HepG2 (cell line): ENCODE data around the gene NR3C2. TPM values are rescaled to one million over a fixed set of nuclear protein-coding genes. Genes with fewer than 3 reads are reported as not detected.
A peak's percentile ranks its signal among the peaks of the same experiment; 100 is the strongest.

Experiments
- CEBPB ChIP-seq: IDR thresholded peaks from 2 replicates; pipeline ENCODE4 v1.6.1; 2011; ENCODE audit warnings: low read depth, low read length, improper control_type of control experiment, borderline replicate concordance
- DMAP1 ChIP-seq: IDR thresholded peaks from 2 replicates; pipeline ENCODE4 v1.6.1; 2016
- ELF1 ChIP-seq: sonication (generic); formaldehyde crosslinking; IDR thresholded peaks from 2 replicates; pipeline ENCODE4 v1.4.0; 2020; ENCODE audit warnings: missing genetic modification reagents
- FOSL2 ChIP-seq: sonication (generic); formaldehyde crosslinking; IDR thresholded peaks from 2 replicates; pipeline ENCODE4 v1.4.0; 2020; ENCODE audit warnings: missing genetic modification reagents
- GATAD1 ChIP-seq: IDR thresholded peaks from 2 replicates; pipeline ENCODE4 v1.6.1; 2016; ENCODE audit warnings: missing genetic modification reagents, missing compliant biosample characterization
- HNRNPK ChIP-seq: fragments of 200-400 bp; formaldehyde crosslinking; IDR thresholded peaks from 2 replicates; pipeline ENCODE4 v1.6.1; 2018; ENCODE audit warnings: low read length, low read depth, moderate library complexity, mild to moderate bottlenecking; ENCODE audit not compliant: poor library complexity, severe bottlenecking
- HNRNPLL ChIP-seq: fragments of 200-400 bp; formaldehyde crosslinking; IDR thresholded peaks from 2 replicates; pipeline ENCODE4 v1.6.1; 2017; ENCODE audit warnings: mild to moderate bottlenecking, low read depth, low read length; ENCODE audit not compliant: poor library complexity, severe bottlenecking
- IKZF5 ChIP-seq: IDR thresholded peaks from 2 replicates; pipeline ENCODE4 v1.6.1; 2018; ENCODE audit warnings: missing genetic modification reagents, mild to moderate bottlenecking, missing compliant biosample characterization
- KMT2A ChIP-seq: sonication (generic); formaldehyde crosslinking; IDR thresholded peaks from 2 replicates; pipeline ENCODE4 v1.4.0; 2020; ENCODE audit warnings: missing genetic modification reagents
- NAIF1 ChIP-seq: sonication (generic); formaldehyde crosslinking; IDR thresholded peaks from 2 replicates; pipeline ENCODE4 v1.5.0; 2020; ENCODE audit warnings: mild to moderate bottlenecking, missing genetic modification reagents, borderline replicate concordance
- PHF5A ChIP-seq: IDR thresholded peaks from one replicate; pipeline ENCODE4 v1.6.1; 2018; ENCODE audit warnings: low read depth, missing genetic modification reagents; ENCODE audit not compliant: unreplicated experiment
- RAD51 ChIP-seq: fragments of 450-650 bp; IDR thresholded peaks from 2 replicates; pipeline ENCODE4 v1.6.1; 2016; ENCODE audit warnings: borderline replicate concordance
- RFXAP ChIP-seq: sonication (generic); formaldehyde crosslinking; IDR thresholded peaks from 2 replicates; pipeline ENCODE4 v1.4.0; 2020; ENCODE audit warnings: missing genetic modification reagents, borderline replicate concordance
- RORA ChIP-seq: sonication (generic); formaldehyde crosslinking; IDR thresholded peaks from 2 replicates; pipeline ENCODE4 v1.5.0; 2020; ENCODE audit warnings: mild to moderate bottlenecking, missing genetic modification reagents, moderate library complexity
- SALL1 ChIP-seq: sonication (generic); formaldehyde crosslinking; IDR thresholded peaks from 2 replicates; pipeline ENCODE4 v1.8.0; 2022; ENCODE audit warnings: mild to moderate bottlenecking, missing genetic modification reagents
- TGIF2 ChIP-seq: IDR thresholded peaks from 2 replicates; pipeline ENCODE4 v1.6.1; 2016; ENCODE audit warnings: control low read depth, missing compliant biosample characterization
- UBTF ChIP-seq: sonication (generic); formaldehyde crosslinking; IDR thresholded peaks from 2 replicates; pipeline ENCODE4 v1.4.0; 2020; ENCODE audit warnings: mild to moderate bottlenecking, missing genetic modification reagents
- ZBTB38 ChIP-seq: sonication (generic); formaldehyde crosslinking; IDR thresholded peaks from 2 replicates; pipeline ENCODE4 v1.5.1; 2020; ENCODE audit warnings: mild to moderate bottlenecking, missing genetic modification reagents
- ZNF350 ChIP-seq: sonication (generic); formaldehyde crosslinking; IDR thresholded peaks from 2 replicates; pipeline ENCODE4 v1.4.0; 2020; ENCODE audit warnings: mild to moderate bottlenecking, low read depth, missing genetic modification reagents, borderline replicate concordance
- ZNF687 ChIP-seq: sonication (generic); formaldehyde crosslinking; IDR thresholded peaks from 2 replicates; pipeline ENCODE4 v1.5.1; 2020; ENCODE audit warnings: mild to moderate bottlenecking, missing genetic modification reagents, moderate library complexity
- ZNF768 ChIP-seq: sonication (generic); formaldehyde crosslinking; IDR thresholded peaks from 2 replicates; pipeline ENCODE4 v1.4.0; 2020; ENCODE audit warnings: missing genetic modification reagents
- ZNF883 ChIP-seq: sonication (generic); formaldehyde crosslinking; IDR thresholded peaks from 2 replicates; pipeline ENCODE4 v1.5.1; 2020; ENCODE audit warnings: mild to moderate bottlenecking, missing genetic modification reagents; ENCODE audit errors: not compliant biosample characterization
- polyA plus RNA-seq, 8 experiments: library from polyadenylated mRNA; depleted of rRNA in 3 of 8; stranded (reverse) in 7 of 8; unstranded in 1 of 8; fragments of >200 nt; fragmentation: Illumina TruSeq in 4 of 8; extraction: Trizol in 4 of 8; gene quantifications; 2 replicates each; pipeline versions ENCODE4 v1.2.1 to v1.2.3, GENCODE V29; 2011 to 2016; ENCODE audit warnings: low read depth in 4 of 8, missing spikeins in 1 of 8, mixed read lengths in 1 of 8; ENCODE audit not compliant: insufficient read depth in 1 of 8
- total RNA-seq, 5 experiments: library from RNA; depleted of rRNA; stranded (reverse); fragments of >200 nt; fragmentation: Illumina TruSeq; extraction: Trizol; gene quantifications; 2 replicates each; pipeline ENCODE4 v1.2.3, GENCODE V29; 2016; ENCODE audit warnings: low read depth in 1 of 5

The NR3C2 gene
- total and polyA plus RNA-seq, 2 of the 13 experiments (the other 11 are each of a cell fraction or from before 2014, with no cell fraction given), result 0.26 to 0.46 TPM

- peak; percentile 71 for TF ChIP-seq IKZF5 (CRISPR knock-in tag)
- no peak for TF ChIP-seq RORA (CRISPR knock-in tag)
- peak; percentile 19; the same call in 1 of the 2 replicates for TF ChIP-seq ZNF768 (CRISPR knock-in tag)
- TF ChIP-seq ZNF687 (CRISPR knock-in tag), result peak; percentile 69
- peak; percentile 35; the same call in 1 of the 2 replicates for TF ChIP-seq GATAD1 (CRISPR knock-in tag)
- no peak for TF ChIP-seq NAIF1 (CRISPR knock-in tag)
- TF ChIP-seq RAD51, result 0 out of 2 replicates have a peak, but pooled peaks have one; percentile 24
- 0 out of 2 replicates have a peak, but pooled peaks have one; percentile 37 for TF ChIP-seq ZNF350 (CRISPR knock-in tag)
- TF ChIP-seq KMT2A (CRISPR knock-in tag), result 0 out of 2 replicates have a peak, but pooled peaks have one; percentile 42
- 0 out of 2 replicates have a peak, but pooled peaks have one; percentile 43 for TF ChIP-seq RFXAP (CRISPR knock-in tag)
- TF ChIP-seq ELF1, result peak; percentile 44; the same call in 1 of the 2 replicates
- peak; percentile 30; the same call in 1 of the 2 replicates for TF ChIP-seq DMAP1 (CRISPR knock-in tag)
- TF ChIP-seq HNRNPK, result peak; percentile 22
- no peak for TF ChIP-seq PHF5A (CRISPR knock-in tag)
- TF ChIP-seq UBTF, result peak; percentile 33; the same call in 1 of the 2 replicates
- TF ChIP-seq TGIF2 (CRISPR knock-in tag), result 0 out of 2 replicates have a peak, but pooled peaks have one; percentile 0
- peak; percentile 42 for TF ChIP-seq SALL1 (CRISPR knock-in tag)
- TF ChIP-seq CEBPB, result no peak
- peak; percentile 5; the same call in 1 of the 2 replicates for TF ChIP-seq FOSL2 (CRISPR knock-in tag)
- TF ChIP-seq ZBTB38, result 0 out of 2 replicates have a peak, but pooled peaks have one; percentile 5
- peak; percentile 29 for TF ChIP-seq HNRNPLL
- TF ChIP-seq ZNF883 (CRISPR knock-in tag), result peak; percentile 53
Measured at GRCh38 chr4:148441986-148442831, at the start of gene NR3C2 (continued).
